Measurements from ENCODE around the gene SASH1.

The SASH1 gene

GRCh38 chr6:148455674-148456558 lies 113.3 kb downstream of the SASH1 start:
- no peak for DNase-seq (ENCODE audit: low read depth)
- H3K4me3 ChIP-seq (ENCODE audit: control insufficient read depth, low read depth, low read length): no peak overlapping the region
- TF ChIP-seq CTCF (conservative IDR thresholded peaks at IDR 0.05; ENCODE audit: control insufficient read depth, insufficient read depth, low read depth, low read length): no peak

GRCh38 chr6:148457137-148457842 lies 114.7 kb downstream of the SASH1 start:
- no peak overlapping the region for H3K4me3 ChIP-seq (ENCODE audit: control insufficient read depth, low read depth, low read length)
- peak; percentile 65 for DNase-seq (ENCODE audit: low read depth)
- no peak for TF ChIP-seq CTCF (conservative IDR thresholded peaks at IDR 0.05; ENCODE audit: control insufficient read depth, insufficient read depth, low read depth, low read length)

GRCh38 chr6:148457843-148458159 lies 115.2 kb downstream of the SASH1 start:
- no peak for TF ChIP-seq CTCF (conservative IDR thresholded peaks at IDR 0.05; ENCODE audit: control insufficient read depth, insufficient read depth, low read depth, low read length)
- H3K4me3 ChIP-seq (ENCODE audit: control insufficient read depth, low read depth, low read length): no peak overlapping the region
- DNase-seq (ENCODE audit: low read depth): no peak

GRCh38 chr6:148459238-148459637 lies 116.6 kb downstream of the SASH1 start:
- H3K4me3 ChIP-seq (ENCODE audit: control insufficient read depth, low read depth, low read length): no peak overlapping the region
- no peak for DNase-seq (ENCODE audit: low read depth)
- no peak for TF ChIP-seq CTCF (conservative IDR thresholded peaks at IDR 0.05; ENCODE audit: control insufficient read depth, insufficient read depth, low read depth, low read length)

- no peak for TF ChIP-seq CTCF (conservative IDR thresholded peaks at IDR 0.05; ENCODE audit: control insufficient read depth, insufficient read depth, low read depth, low read length)
- H3K4me3 ChIP-seq (ENCODE audit: control insufficient read depth, low read depth, low read length): no peak overlapping the region
- no peak for DNase-seq (ENCODE audit: low read depth)
Measured at GRCh38 chr6:148460876-148461646, 118.4 kb downstream of the SASH1 start.

GRCh38 chr6:148461986-148462577 lies 119.4 kb downstream of the SASH1 start:
- no peak for DNase-seq (ENCODE audit: low read depth)
- no peak for TF ChIP-seq CTCF (conservative IDR thresholded peaks at IDR 0.05; ENCODE audit: control insufficient read depth, insufficient read depth, low read depth, low read length)
- no peak overlapping the region for H3K4me3 ChIP-seq (ENCODE audit: control insufficient read depth, low read depth, low read length)

Measured in fibroblast of mammary gland (primary cell).